ENCODE data around the gene SPHK1. TPM values are rescaled to one million over a fixed set of nuclear protein-coding genes. Genes with fewer than 3 reads are reported as not detected.

The SPHK1 gene
- total RNA-seq, 4 donors from 2014 or later: 1.3 to 11.6 (median 7.6) TPM

- no peak for TF ChIP-seq CTCF (IDR thresholded peaks at IDR 0.05; ENCODE audit: low read depth)
Measured at GRCh38 chr17:76356803-76357456, 27.5 kb upstream of the SPHK1 start.

- TF ChIP-seq CTCF (IDR thresholded peaks at IDR 0.05; ENCODE audit: low read depth): no peak
Measured at GRCh38 chr17:76357597-76358158, 26.7 kb upstream of the SPHK1 start.

GRCh38 chr17:76359375-76359774 is 25.0 kb upstream of the SPHK1 start:
- no peak for TF ChIP-seq CTCF (IDR thresholded peaks at IDR 0.05; ENCODE audit: low read depth)

- no peak for TF ChIP-seq CTCF (IDR thresholded peaks at IDR 0.05; ENCODE audit: low read depth)
Measured at GRCh38 chr17:76360461-76360860, 23.9 kb upstream of the SPHK1 start.

GRCh38 chr17:76363107-76363842 is 21.1 kb upstream of the SPHK1 start:
- no peak for TF ChIP-seq CTCF (IDR thresholded peaks at IDR 0.05; ENCODE audit: low read depth)

- TF ChIP-seq CTCF (IDR thresholded peaks at IDR 0.05; ENCODE audit: low read depth): no peak
Measured at GRCh38 chr17:76365256-76365903, 19.0 kb upstream of the SPHK1 start.

GRCh38 chr17:76366247-76366646 is 18.2 kb upstream of the SPHK1 start:
- TF ChIP-seq CTCF (IDR thresholded peaks at IDR 0.05; ENCODE audit: low read depth): no peak
